Measurements from ENCODE around the gene FBXW8. TPM values are rescaled to one million over a fixed set of nuclear protein-coding genes. Genes with fewer than 3 reads are reported as not detected.
A peak's percentile ranks its signal among the peaks of the same experiment; 100 is the strongest.

Gene FBXW8
- total and polyA plus RNA-seq, 5 donors from 2014 or later: 3.6 to 10.4 (median 6.6) TPM

- Mint-ChIP-seq H3K4me3 (no peak overlapping the region), H3K27ac (no peak overlapping the region), H3K4me1 (peaks cover 16 to 60% (median 49%) of the 10 kb centered on the region in 4 donors)
Observed at GRCh38 chr12:116927244-116927940, 16.6 kb downstream of the FBXW8 start.

DNA sequence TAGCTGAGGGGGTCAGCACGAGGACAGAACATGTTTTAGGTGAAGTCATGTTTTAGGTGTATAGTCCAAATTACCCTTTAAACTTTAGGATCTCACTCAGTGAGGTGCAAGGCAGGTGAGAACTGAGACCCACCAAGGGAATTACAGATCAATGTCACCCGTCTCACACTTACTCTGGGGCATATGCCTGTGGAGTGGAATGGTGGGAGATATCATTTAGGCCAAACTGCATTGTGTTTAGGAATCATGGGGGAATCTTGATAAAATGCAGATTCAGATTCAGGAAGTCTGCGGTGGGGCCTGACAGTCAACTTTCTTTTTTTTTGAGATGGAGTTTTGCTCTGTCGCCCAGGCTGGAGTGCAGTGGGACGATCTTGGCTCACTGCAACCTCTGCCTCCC lies 17.8 kb downstream of the FBXW8 start:
- Mint-ChIP-seq H3K27me3 (no peaks in the 10 kb centered on the region), H3K9me3 (no peaks in the 10 kb centered on the region), H3K4me3 (no peak overlapping the region), H3K27ac (no peak overlapping the region), H3K36me3 (peaks cover 23% of the 10 kb centered on the region), H3K4me1 (peaks cover 16 to 52% (median 46%) of the 10 kb centered on the region in 4 donors)
- Histone ChIP-seq H3K27ac (ENCODE audit: insufficient read depth, low read length, poor library complexity, severe bottlenecking) (no peak overlapping the region), H3K9me3 (ENCODE audit: control insufficient read depth in 2 of 2, low read length in 2 of 2) (no peaks in the 10 kb centered on the region), H3K27me3 (ENCODE audit: control insufficient read depth, insufficient read depth, low read length) (no peaks in the 10 kb centered on the region), H3K4me1 (ENCODE audit: control insufficient read depth, insufficient read depth, low read length, poor library complexity, severe bottlenecking) (peaks cover 29% of the 10 kb centered on the region), H3K36me3 (ENCODE audit: control insufficient read depth, insufficient read depth, low read length) (peaks cover 10% of the 10 kb centered on the region), H3K4me3 (ENCODE audit: low read depth, low read length) (no peak overlapping the region)
- ATAC-seq (ENCODE audit: low read depth in 2 of 2) (no peak), DNase-seq (no peak)

More at GRCh38 chr12:116927244-116927940, 16.6 kb downstream of the FBXW8 start:
- H3K27me3 Mint-ChIP-seq: no peaks in the 10 kb centered on the region
- peaks cover 19% of the 10 kb centered on the region for H3K36me3 Mint-ChIP-seq
- peaks cover 40% of the 10 kb centered on the region for H3K4me1 ChIP-seq (ENCODE audit: control insufficient read depth, insufficient read depth, low read length, poor library complexity, severe bottlenecking)
- DNase-seq (no peak), ATAC-seq (ENCODE audit: low read depth in 2 of 2) (no peak)
- H3K27me3 ChIP-seq (ENCODE audit: control insufficient read depth, insufficient read depth, low read length): no peaks in the 10 kb centered on the region
- no peaks in the 10 kb centered on the region for H3K9me3 ChIP-seq (ENCODE audit: control insufficient read depth in 2 of 2, low read length in 2 of 2)
- H3K9me3 Mint-ChIP-seq: no peaks in the 10 kb centered on the region
- H3K36me3 ChIP-seq (ENCODE audit: control insufficient read depth, insufficient read depth, low read length): peaks cover 10% of the 10 kb centered on the region
- no peak overlapping the region for H3K27ac ChIP-seq (ENCODE audit: insufficient read depth, low read length, poor library complexity, severe bottlenecking)
- H3K4me3 ChIP-seq (ENCODE audit: low read depth, low read length): no peak overlapping the region

GRCh38 chr12:116929885-116930284 lies 19.1 kb downstream of the FBXW8 start:
- H3K4me1 Mint-ChIP-seq: peaks cover 14 to 49% (median 35%) of the 10 kb centered on the region in 4 donors

GRCh38 chr12:116931665-116932064 lies 20.9 kb downstream of the FBXW8 start:
- no peak for ATAC-seq (ENCODE audit: low read depth in 2 of 2)
- Histone ChIP-seq H3K27me3 (ENCODE audit: control insufficient read depth, insufficient read depth, low read length) (no peaks in the 10 kb centered on the region), H3K27ac (ENCODE audit: insufficient read depth, low read length, poor library complexity, severe bottlenecking) (no peak overlapping the region), H3K4me1 (ENCODE audit: control insufficient read depth, insufficient read depth, low read length, poor library complexity, severe bottlenecking) (no peaks in the 10 kb centered on the region), H3K9me3 (ENCODE audit: control insufficient read depth in 2 of 2, low read length in 2 of 2) (no peaks in the 10 kb centered on the region), H3K4me3 (ENCODE audit: low read depth, low read length) (no peak overlapping the region), H3K36me3 (ENCODE audit: control insufficient read depth, insufficient read depth, low read length) (peaks cover 12% of the 10 kb centered on the region)
- H3K27me3 Mint-ChIP-seq: no peaks in the 10 kb centered on the region
- no peak overlapping the region for H3K4me3 Mint-ChIP-seq
- peaks cover 9 to 37% (median 20%) of the 10 kb centered on the region in 4 donors for H3K4me1 Mint-ChIP-seq
- H3K36me3 Mint-ChIP-seq: peaks cover 44% of the 10 kb centered on the region
- DNase-seq: no peak
- no peak overlapping the region for H3K27ac Mint-ChIP-seq
- no peaks in the 10 kb centered on the region for H3K9me3 Mint-ChIP-seq

More at GRCh38 chr12:116929885-116930284, 19.1 kb downstream of the FBXW8 start:
- H3K27ac ChIP-seq (ENCODE audit: insufficient read depth, low read length, poor library complexity, severe bottlenecking): no peak overlapping the region
- no peak overlapping the region for H3K27ac Mint-ChIP-seq
- no peaks in the 10 kb centered on the region for H3K27me3 Mint-ChIP-seq
- ATAC-seq (ENCODE audit: low read depth in 2 of 2) (no peak), DNase-seq (no peak)
- no peaks in the 10 kb centered on the region for H3K27me3 ChIP-seq (ENCODE audit: control insufficient read depth, insufficient read depth, low read length)
- H3K4me3 Mint-ChIP-seq: peak overlapping the region in 1 of 4 donors; percentile 4
- H3K9me3 Mint-ChIP-seq: no peaks in the 10 kb centered on the region
- H3K9me3 ChIP-seq (ENCODE audit: control insufficient read depth in 2 of 2, low read length in 2 of 2): no peaks in the 10 kb centered on the region
- H3K4me1 ChIP-seq (ENCODE audit: control insufficient read depth, insufficient read depth, low read length, poor library complexity, severe bottlenecking): peaks cover 15% of the 10 kb centered on the region
- H3K36me3 Mint-ChIP-seq: peaks cover 30% of the 10 kb centered on the region
- H3K36me3 ChIP-seq (ENCODE audit: control insufficient read depth, insufficient read depth, low read length): peaks cover 10% of the 10 kb centered on the region
- no peak overlapping the region for H3K4me3 ChIP-seq (ENCODE audit: low read depth, low read length)

DNA sequence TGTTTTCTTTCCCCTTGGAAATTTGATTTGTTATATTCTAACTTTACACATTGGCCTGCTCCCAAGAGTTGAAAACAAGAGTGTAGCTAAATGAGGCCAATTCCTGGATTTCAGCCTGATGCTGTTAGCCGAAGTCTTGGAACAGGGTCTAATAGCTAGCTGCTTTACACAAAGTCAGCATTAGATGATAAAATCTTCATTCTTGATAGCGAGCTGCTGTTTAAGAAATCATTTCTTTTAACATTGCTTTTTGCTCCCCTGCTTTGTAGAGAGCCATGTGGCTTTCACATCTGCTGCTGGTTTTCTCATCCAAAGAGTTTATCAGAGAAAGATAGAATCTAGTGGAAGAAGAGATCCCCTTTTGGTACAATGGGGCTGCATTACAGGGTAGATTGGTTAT lies 22.3 kb downstream of the FBXW8 start:
- H3K27ac Mint-ChIP-seq: no peak overlapping the region
- no peak for ATAC-seq (ENCODE audit: low read depth in 2 of 2)

DNA sequence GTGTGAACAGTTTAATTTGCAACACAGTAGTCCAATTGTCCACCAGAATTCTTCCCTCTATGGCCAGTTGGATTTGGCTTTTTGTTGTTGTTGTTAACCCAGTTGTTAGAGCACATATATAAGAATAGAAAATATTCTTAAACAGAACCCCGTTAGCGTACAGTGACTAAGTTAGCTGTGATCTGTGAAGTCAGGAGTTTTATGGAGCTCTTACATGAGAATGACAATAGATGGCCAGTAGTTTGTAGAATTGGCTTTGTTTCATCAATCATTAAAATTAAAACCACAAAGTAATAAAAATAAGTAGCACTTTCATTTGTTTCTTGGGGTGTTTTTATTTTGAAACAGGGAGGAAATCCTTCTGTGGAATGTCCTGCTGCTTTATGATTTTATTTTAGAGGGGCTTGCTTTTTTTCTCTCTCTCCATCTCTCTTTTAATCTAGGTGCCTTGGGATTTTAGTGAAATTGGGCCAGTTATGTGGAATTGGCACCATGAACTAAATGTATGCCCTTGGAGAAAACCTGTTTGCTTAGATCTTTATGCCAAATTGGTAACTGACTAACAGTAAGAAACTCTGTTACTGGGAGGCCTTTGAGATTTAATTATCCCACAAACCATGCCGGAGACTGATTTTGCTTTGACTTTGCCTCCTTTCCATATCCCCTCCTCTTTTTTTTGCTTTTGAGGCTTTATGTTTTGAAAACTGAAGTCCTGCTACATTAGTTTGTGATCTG lies 22.9 kb downstream of the FBXW8 start:
- Histone ChIP-seq H3K4me1 (ENCODE audit: control insufficient read depth, insufficient read depth, low read length, poor library complexity, severe bottlenecking) (no peaks in the 10 kb centered on the region), H3K27me3 (ENCODE audit: control insufficient read depth, insufficient read depth, low read length) (no peaks in the 10 kb centered on the region), H3K4me3 (ENCODE audit: low read depth, low read length) (no peak overlapping the region), H3K9me3 (ENCODE audit: control insufficient read depth in 2 of 2, low read length in 2 of 2) (no peaks in the 10 kb centered on the region), H3K27ac (ENCODE audit: insufficient read depth, low read length, poor library complexity, severe bottlenecking) (no peak overlapping the region), H3K36me3 (ENCODE audit: control insufficient read depth, insufficient read depth, low read length) (peaks cover 6% of the 10 kb centered on the region)
- no peak overlapping the region for H3K4me3 Mint-ChIP-seq
- H3K4me1 Mint-ChIP-seq: peaks cover 7 to 35% (median 16%) of the 10 kb centered on the region in 4 donors
- ATAC-seq (ENCODE audit: low read depth in 2 of 2) (no peak), DNase-seq (no peak)
- no peaks in the 10 kb centered on the region for H3K27me3 Mint-ChIP-seq
- H3K36me3 Mint-ChIP-seq: peaks cover 45% of the 10 kb centered on the region
- no peak overlapping the region for H3K27ac Mint-ChIP-seq
- no peaks in the 10 kb centered on the region for H3K9me3 Mint-ChIP-seq

More for the DNA sequence above, 22.3 kb downstream of the FBXW8 start:
- Mint-ChIP-seq H3K27me3 (no peaks in the 10 kb centered on the region), H3K4me3 (no peak overlapping the region), H3K4me1 (peaks cover 7 to 35% (median 16%) of the 10 kb centered on the region in 4 donors), H3K9me3 (no peaks in the 10 kb centered on the region), H3K36me3 (peaks cover 50% of the 10 kb centered on the region)
- DNase-seq: no peak
- Histone ChIP-seq H3K36me3 (ENCODE audit: control insufficient read depth, insufficient read depth, low read length) (peaks cover 12% of the 10 kb centered on the region), H3K9me3 (ENCODE audit: control insufficient read depth in 2 of 2, low read length in 2 of 2) (no peaks in the 10 kb centered on the region), H3K27me3 (ENCODE audit: control insufficient read depth, insufficient read depth, low read length) (no peaks in the 10 kb centered on the region), H3K4me1 (ENCODE audit: control insufficient read depth, insufficient read depth, low read length, poor library complexity, severe bottlenecking) (no peaks in the 10 kb centered on the region), H3K27ac (ENCODE audit: insufficient read depth, low read length, poor library complexity, severe bottlenecking) (no peak overlapping the region), H3K4me3 (ENCODE audit: low read depth, low read length) (no peak overlapping the region)

DNA sequence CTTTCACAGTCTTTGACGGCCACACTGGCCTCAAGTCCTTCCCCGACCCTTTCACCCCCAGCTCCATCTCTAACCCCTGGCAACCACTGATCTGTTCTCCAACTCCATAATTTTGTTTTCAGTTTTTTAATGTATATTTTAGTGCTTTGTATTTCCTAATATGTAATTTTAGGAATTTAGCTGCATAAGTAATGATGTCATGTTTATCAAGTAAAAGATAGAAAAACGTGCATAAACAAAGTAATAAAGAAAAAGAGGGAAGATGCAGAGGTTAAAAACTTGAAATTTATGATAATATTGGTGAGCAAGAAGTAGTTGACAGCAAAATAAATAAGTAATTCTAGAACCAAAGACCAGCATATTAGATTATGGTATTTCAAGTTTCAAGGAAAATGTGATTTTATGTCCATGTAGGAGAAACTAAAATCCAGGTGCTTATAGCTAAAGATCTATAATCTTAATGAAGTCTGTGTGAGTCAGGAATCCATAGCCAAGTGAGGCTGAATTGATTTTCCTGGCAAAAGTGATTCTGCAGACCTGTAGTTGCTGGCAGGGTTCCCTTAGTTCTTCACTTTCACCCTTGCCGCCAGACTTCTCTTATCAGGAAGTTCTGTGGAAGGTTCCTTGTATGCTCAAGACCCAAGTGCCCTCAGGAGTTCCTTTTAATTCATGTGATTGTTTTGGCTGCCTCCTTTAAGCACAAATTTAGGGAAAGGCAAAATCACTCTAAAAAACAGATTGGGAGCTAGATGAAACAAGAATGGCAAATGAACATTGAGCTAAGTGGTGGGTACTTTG lies 24.4 kb downstream of the FBXW8 start:
- Histone ChIP-seq H3K27me3 (ENCODE audit: control insufficient read depth, insufficient read depth, low read length) (no peaks in the 10 kb centered on the region), H3K4me1 (ENCODE audit: control insufficient read depth, insufficient read depth, low read length, poor library complexity, severe bottlenecking) (no peaks in the 10 kb centered on the region), H3K9me3 (ENCODE audit: control insufficient read depth in 2 of 2, low read length in 2 of 2) (no peaks in the 10 kb centered on the region), H3K27ac (ENCODE audit: insufficient read depth, low read length, poor library complexity, severe bottlenecking) (no peak overlapping the region), H3K36me3 (ENCODE audit: control insufficient read depth, insufficient read depth, low read length) (peaks cover 2% of the 10 kb centered on the region), H3K4me3 (ENCODE audit: low read depth, low read length) (no peak overlapping the region)
- no peak overlapping the region for H3K4me3 Mint-ChIP-seq
- peaks cover 7 to 31% (median 15%) of the 10 kb centered on the region in 4 donors for H3K4me1 Mint-ChIP-seq
- H3K27me3 Mint-ChIP-seq: no peaks in the 10 kb centered on the region
- no peak overlapping the region for H3K27ac Mint-ChIP-seq
- DNase-seq: no peak
- H3K36me3 Mint-ChIP-seq: peaks cover 42% of the 10 kb centered on the region
- no peak for ATAC-seq (ENCODE audit: low read depth in 2 of 2)
- no peaks in the 10 kb centered on the region for H3K9me3 Mint-ChIP-seq
